ENCODE results near the gene ENTPD7. TPM values are rescaled to one million over a fixed set of nuclear protein-coding genes. Genes with fewer than 3 reads are reported as not detected.

The ENTPD7 gene
- total RNA-seq, 2 donors from 2014 or later, result 22.6 to 23.9 TPM

DNA sequence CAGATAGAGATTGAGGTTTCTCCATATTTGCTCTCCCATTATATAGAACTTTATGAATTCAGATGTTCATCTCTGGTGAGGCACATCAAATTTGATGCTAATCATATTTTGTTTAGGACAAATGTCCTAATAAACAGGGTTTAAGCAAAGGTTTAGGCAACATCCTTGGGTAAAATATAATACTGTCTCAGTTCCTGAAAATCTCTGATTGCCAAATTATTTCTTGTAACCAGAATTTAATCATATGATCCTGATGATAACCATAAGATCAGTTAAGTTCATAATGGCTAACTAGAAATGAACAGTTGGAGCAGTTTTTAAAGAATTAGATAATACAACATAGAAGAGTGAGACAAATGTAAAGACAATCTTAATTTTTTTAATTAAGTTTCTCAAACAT is 91.3 kb downstream of the ENTPD7 start:
- Histone ChIP-seq H3K9ac (ENCODE audit: low read depth in 2 of 2, low read length in 2 of 2) (no peak overlapping the region), H3K27me3 (no peaks in the 10 kb centered on the region), H3K27ac (no peak overlapping the region), H3K36me3 (no peaks in the 10 kb centered on the region), H3K9me3 (no peaks in the 10 kb centered on the region), H3K4me1 (no peaks in the 10 kb centered on the region), H3K4me3 (no peak overlapping the region)
- intact Hi-C loops (cut with DNase I), result no loop called here
- TF ChIP-seq, protein P1, sequence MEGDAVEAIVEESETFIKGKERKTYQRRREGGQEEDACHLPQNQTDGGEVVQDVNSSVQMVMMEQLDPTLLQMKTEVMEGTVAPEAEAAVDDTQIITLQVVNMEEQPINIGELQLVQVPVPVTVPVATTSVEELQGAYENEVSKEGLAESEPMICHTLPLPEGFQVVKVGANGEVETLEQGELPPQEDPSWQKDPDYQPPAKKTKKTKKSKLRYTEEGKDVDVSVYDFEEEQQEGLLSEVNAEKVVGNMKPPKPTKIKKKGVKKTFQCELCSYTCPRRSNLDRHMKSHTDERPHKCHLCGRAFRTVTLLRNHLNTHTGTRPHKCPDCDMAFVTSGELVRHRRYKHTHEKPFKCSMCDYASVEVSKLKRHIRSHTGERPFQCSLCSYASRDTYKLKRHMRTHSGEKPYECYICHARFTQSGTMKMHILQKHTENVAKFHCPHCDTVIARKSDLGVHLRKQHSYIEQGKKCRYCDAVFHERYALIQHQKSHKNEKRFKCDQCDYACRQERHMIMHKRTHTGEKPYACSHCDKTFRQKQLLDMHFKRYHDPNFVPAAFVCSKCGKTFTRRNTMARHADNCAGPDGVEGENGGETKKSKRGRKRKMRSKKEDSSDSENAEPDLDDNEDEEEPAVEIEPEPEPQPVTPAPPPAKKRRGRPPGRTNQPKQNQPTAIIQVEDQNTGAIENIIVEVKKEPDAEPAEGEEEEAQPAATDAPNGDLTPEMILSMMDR (IDR thresholded peaks at IDR 0.05), result no peak
- DNase-seq, result no peak

DNA sequence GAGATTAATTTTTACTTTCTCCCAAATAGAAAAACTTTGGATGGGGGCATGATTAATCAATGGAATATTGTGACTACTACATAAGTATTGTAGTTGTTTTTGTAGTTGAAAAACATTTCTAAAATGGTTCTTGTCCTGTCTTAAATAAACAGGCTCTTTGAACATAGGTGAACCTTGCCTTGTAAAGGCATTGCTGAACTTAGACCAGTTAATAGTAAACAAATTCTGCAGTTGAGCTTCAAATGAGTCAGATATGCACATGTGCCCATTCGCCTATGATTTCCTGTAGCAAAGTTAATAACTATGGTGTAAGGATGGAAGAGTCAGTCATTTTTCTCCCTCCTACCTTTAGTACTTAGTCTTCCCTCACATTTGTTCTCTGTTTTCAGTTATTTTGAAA is 95.4 kb downstream of the ENTPD7 start:
- DNase-seq, result no peak
- Histone ChIP-seq H3K36me3 (no peaks in the 10 kb centered on the region), H3K27ac (no peak overlapping the region)

More for the DNA sequence above, 95.4 kb downstream of the ENTPD7 start:
- no peak overlapping the region for H3K9ac ChIP-seq (ENCODE audit: low read depth in 2 of 2, low read length in 2 of 2)
- H3K4me1 ChIP-seq, result no peaks in the 10 kb centered on the region
- H3K9me3 ChIP-seq, result no peaks in the 10 kb centered on the region
- TF ChIP-seq, protein P1 (IDR thresholded peaks at IDR 0.05), result no peak
- intact Hi-C loops (cut with DNase I), result no loop called here
- H3K4me3 ChIP-seq, result no peak overlapping the region
- H3K27me3 ChIP-seq, result no peaks in the 10 kb centered on the region

Other genes with a start within 250 kb of the ENTPD7 start
- 100 to 1,000 TPM in 1 of 2 donors, 10 to 100 TPM in 1; 96.7 to 135 TPM for gene GOT1, start 228.9 kb upstream of the ENTPD7 start, total RNA-seq
- 1 to 10 TPM; 5.4 to 7.9 TPM for gene NKX2-3, start 126.6 kb upstream of the ENTPD7 start, total RNA-seq
- 10 to 100 TPM; 29.6 to 38.7 TPM for gene SLC25A28, start 39.1 kb upstream of the ENTPD7 start, total RNA-seq
- 10 to 100 TPM; 48.1 to 50.1 TPM for gene COX15, start 72.6 kb downstream of the ENTPD7 start, total RNA-seq
- gene CUTC, start 72.7 kb downstream of the ENTPD7 start, total RNA-seq, result 10 to 100 TPM; 11.2 to 15.6 TPM
- under 1 TPM; 0.45 to 0.72 TPM for gene ABCC2, start 123.1 kb downstream of the ENTPD7 start, total RNA-seq

All from colonic mucosa (tissue), 4 donors.